GM18526 (cell line): ENCODE data around the gene RPTN.

Experiments
- POLR2A ChIP-seq: IDR thresholded peaks from 3 replicates; pipeline ENCODE4 v1.6.1; 2011; ENCODE audit not compliant: insufficient read length; ENCODE audit errors: extremely low read depth

Gene RPTN

DNA sequence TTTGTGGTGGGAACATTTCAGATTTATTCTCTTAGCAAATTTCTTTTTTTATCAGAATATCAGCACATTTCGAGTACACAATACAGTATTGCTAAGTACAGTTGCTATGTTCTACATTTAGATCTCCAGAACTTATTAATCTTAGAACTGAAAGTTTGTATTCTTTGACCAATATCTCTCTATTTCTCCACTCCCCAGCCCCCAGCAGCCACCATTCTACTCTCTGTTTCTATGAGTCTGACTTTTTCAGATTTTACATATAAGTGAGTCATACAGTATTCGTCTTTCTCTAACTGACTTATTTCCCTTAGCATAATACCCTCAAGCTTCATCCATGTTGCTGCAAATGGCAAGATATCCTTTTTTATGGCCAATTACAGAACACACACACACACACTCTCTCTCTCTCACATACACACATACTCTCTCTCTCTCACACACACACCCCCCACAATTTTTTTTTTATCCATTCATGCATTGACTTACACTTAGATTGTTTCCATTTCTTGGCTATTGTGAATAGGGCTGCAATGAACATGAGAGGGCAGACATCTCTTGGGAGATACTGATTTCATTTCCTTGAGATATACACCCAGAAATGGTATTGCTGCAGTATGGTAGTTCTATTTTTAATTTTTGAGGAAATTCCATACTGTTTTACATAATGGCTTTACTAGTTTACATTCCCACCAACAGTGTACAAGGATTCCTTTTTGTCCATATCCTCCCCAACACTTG is 15.7 kb downstream of the RPTN start:
- TF ChIP-seq POLR2A: no peak

GRCh38 chr1:152141971-152142584 is 16.9 kb downstream of the RPTN start:
- TF ChIP-seq POLR2A: no peak

GRCh38 chr1:152137215-152137614 is 21.8 kb downstream of the RPTN start:
- no peak for TF ChIP-seq POLR2A

GRCh38 chr1:152130186-152130585 is 28.8 kb downstream of the RPTN start:
- no peak for TF ChIP-seq POLR2A

DNA sequence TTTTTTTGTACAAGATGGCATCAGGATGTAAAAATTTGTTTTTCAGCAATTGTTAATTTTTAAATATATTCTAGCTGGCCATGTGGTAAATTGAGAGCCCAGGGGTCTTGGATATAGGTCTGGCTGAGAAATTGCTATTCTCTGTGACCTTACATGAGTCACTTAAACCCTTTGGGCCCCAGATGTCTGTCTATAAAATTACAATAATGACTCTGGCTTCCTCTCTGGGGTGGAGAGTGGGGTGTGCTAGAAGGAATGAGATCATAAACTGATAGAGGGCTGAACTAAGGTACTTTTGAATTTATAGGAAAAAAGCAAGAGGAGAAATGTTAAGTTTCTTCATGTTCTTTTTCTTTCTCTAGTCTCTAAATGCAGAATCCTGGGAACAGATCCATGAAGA is 31.4 kb downstream of the RPTN start:
- TF ChIP-seq POLR2A: no peak

DNA sequence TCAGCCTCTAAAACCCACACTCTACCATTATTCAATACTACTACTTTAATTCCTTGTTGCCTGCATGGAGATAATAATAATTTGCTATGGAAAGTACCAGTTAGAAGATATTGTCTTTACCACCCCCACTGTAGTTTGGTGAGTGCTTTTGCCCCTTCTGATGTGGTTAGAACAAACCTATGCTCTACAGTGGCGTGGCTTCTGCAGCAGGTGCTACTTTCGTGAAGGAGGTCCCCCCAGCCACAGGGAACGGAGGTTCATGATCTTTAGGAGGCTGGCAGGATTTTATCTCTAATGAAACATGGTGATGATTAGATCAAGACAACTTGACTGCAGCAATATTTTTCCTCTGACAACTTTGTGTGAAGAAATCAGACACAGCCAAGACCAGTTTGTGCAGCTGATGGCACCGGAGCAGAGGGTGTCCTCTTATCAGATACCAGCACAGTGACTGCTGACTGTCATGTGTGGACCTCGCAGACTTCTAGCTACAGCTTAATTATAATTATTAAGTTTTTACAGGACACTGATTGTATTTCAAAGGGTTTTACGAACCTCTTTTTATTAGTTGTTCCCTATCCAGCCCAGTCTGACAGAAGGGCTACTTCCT is 33.1 kb downstream of the RPTN start:
- no peak for TF ChIP-seq POLR2A

GRCh38 chr1:152118915-152119314 is 40.1 kb downstream of the RPTN start:
- TF ChIP-seq POLR2A: no peak

- TF ChIP-seq POLR2A: no peak
These were observed 43.7 kb downstream of the RPTN start, which contains the start of gene TCHH for GRCh38 chr1:152115344-152115743. TSS of gene TCHH (minus strand) at chr1:152115444. CDS start at chr1:152114080, 1,364 bp downstream.

DNA sequence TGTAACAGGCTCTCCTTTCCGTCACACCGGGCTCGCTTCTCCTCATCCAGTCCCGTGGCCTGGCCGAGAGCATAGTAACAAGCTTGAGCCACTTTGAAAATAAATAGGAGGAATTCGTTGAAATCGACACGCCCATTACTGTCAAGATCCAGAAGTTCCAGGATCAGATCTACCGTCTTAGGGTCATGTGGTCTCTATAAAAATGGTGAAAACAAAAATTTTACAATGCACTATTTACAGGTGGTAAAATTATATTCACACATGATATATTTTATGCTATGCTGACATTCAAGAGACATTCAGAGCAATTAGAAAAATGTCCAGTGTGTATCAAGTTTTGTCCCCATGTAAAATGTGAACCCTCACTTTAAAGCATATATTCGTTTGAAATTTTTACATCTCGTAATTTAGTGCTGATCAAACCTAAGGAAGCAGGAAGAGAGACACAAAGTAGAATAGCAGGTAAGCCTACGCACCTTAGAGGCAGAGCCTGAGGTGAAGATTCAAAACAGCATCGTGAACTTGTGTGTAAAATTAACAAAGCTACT is 46.1 kb downstream of the RPTN start:
- no peak for TF ChIP-seq POLR2A

GRCh38 chr1:152112101-152112884 is 46.7 kb downstream of the RPTN start:
- TF ChIP-seq POLR2A: no peak

DNA sequence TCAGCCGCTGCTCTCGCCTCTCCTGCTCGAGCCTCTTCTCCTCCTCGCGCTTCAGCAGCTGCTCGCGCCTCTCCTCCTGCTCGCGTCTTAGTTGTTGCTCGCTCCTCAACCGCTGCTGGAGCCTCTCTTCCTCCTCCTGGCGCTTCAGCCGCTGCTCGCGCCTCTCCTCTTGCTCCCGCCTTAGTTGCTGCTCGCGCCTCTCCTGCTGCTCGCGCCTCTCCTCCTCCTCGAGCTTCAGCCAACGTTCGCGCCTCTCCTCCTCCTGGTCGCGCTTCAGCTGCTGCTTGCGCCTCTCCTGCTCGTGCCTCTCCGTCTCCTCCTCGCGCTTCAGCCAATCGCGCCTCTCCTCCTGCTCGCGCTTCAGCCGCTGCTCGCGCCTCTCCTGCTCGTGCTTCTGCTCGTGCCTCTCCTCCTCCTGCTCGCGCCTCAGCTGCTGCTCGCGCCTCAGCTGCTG is 47.5 kb downstream of the RPTN start:
- TF ChIP-seq POLR2A: no peak

DNA sequence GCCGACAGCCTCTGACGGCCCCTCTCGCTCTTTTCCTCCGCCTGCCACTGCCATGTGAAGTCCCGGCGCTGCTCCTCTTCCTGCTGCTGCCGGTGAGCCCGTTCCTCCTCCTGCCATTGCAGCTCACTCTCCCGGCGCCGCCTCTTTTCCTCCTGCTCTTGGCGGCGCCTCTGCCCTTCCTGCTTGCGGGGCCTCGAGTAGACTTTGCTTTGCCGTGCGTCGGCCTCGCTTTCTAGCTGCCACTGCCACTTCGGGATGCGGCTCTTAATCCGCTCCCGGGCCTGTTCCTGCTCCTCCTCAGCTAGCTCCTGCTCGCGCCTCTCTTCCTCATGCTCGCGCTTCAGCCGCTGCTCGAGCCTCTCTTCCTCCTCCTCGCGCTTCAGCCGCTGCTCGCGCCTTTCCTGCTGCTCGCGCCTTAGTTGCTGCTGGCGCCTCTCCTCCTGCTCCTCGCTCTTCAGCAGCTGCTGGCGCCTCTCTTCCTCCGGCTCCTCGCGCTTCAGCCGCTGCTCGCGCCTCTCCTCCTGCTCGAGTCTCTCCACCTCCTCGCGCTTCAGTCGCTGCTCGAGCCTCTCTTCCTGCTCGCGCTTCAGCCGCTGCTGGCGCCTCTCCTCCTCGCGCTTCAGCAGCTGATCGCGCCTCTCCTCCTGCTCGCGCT is 48.0 kb downstream of the RPTN start:
- TF ChIP-seq POLR2A: no peak

DNA sequence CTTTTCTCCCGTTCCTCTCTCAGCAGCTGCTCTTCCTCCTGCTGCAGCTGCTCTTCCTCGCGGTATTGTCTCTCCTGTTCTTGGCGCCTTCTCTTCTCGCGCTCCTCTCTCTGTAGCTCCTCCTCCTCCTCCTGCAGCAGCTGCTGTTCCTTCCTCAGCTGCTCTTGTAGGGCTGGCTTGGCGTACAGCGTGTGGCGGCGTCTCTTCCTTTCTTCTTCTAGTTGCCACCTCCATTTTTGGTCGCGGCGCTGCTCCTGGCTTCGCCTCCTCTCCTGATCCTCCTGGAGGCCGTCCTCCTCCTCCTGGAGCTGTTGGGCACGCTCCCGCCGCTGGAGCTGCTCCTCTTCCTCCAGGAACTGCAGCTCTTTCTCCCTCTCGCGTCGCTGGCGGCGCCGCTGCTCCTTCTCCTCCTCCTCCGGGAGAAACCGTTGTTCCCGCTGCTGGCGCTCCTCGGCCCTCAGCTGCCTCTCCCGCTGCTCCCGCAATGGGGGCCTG is 48.6 kb downstream of the RPTN start:
- no peak for TF ChIP-seq POLR2A

DNA sequence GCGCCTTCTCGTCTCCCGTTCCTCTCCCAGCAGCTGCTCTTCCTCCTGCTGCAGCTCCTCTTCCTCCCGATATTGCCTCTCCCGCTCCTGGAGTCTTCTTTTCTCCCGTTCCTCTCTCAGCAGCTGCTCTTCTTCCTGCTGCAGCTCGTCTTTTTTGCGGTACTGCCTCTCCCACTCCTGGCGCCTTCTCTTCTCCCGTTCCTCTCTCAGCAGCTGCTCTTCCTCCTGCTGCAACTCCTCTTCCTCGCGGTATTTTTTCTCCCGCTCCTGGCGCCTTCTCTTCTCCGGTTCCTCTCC is 49.1 kb downstream of the RPTN start:
- TF ChIP-seq POLR2A: no peak
